HFFc6 (cell line): Measurements from ENCODE around the gene ASB10. TPM values are rescaled to one million over a fixed set of nuclear protein-coding genes. Genes with fewer than 3 reads are reported as not detected.

Experiments used
- DNase-seq: peaks from one replicate; pipeline ENCODE4 v3.0.0-alpha.2; 2018
- H3K27ac Mint-ChIP-seq: 2 replicates; pipeline ENCODE4 v1.8.0; 2020; ENCODE audit warnings: mild to moderate bottlenecking, mixed read lengths
- H3K27me3 Mint-ChIP-seq: 2 replicates; pipeline ENCODE4 v1.8.0; 2021; ENCODE audit warnings: mild to moderate bottlenecking, moderate library complexity, mixed read lengths; ENCODE audit not compliant: insufficient read depth
- H3K36me3 Mint-ChIP-seq: 2 replicates; pipeline ENCODE4 v1.8.0; 2021; ENCODE audit warnings: low read depth, mixed read lengths
- H3K4me1 Mint-ChIP-seq: 2 replicates; pipeline ENCODE4 v1.8.0; 2020; ENCODE audit warnings: low read depth, mixed read lengths
- H3K4me3 Mint-ChIP-seq: 2 replicates; pipeline ENCODE4 v1.8.0; 2020; ENCODE audit warnings: mild to moderate bottlenecking, moderate library complexity, mixed read lengths
- H3K9me3 Mint-ChIP-seq: 2 replicates; pipeline ENCODE4 v1.8.0; 2020; ENCODE audit warnings: mild to moderate bottlenecking, mixed read lengths
- total RNA-seq, 6 experiments: library from RNA; stranded (reverse); fragmentation: NEBNext Ultra II Directional; extraction: Animal tissue kit (Norgen Biotek cat#: 25700); gene quantifications; 2 replicates in 1 of 6; 3 replicates in 5 of 6; pipeline ENCODE4 v1.2.3, GENCODE V29; 2021
- TF ChIP-seq, protein P1 (sequence below): fragments of 200-600 bp; sonication (generic); IDR thresholded peaks from 2 replicates; pipeline ENCODE4 v1.5.0; 2021; ENCODE audit warnings: antibody characterized with exemption, mild to moderate bottlenecking

The ASB10 gene
- total RNA-seq, 6 experiments from 2014 or later = not detected

- H3K4me1 Mint-ChIP-seq = no peaks in the 10 kb centered on the region
- no peak overlapping the region for H3K27ac Mint-ChIP-seq
- no peaks in the 10 kb centered on the region; the same call in none of the 2 replicates for H3K27me3 Mint-ChIP-seq
- H3K36me3 Mint-ChIP-seq = no peaks in the 10 kb centered on the region
- DNase-seq = no peak
- no peaks in the 10 kb centered on the region for H3K9me3 Mint-ChIP-seq
- TF ChIP-seq, protein P1, sequence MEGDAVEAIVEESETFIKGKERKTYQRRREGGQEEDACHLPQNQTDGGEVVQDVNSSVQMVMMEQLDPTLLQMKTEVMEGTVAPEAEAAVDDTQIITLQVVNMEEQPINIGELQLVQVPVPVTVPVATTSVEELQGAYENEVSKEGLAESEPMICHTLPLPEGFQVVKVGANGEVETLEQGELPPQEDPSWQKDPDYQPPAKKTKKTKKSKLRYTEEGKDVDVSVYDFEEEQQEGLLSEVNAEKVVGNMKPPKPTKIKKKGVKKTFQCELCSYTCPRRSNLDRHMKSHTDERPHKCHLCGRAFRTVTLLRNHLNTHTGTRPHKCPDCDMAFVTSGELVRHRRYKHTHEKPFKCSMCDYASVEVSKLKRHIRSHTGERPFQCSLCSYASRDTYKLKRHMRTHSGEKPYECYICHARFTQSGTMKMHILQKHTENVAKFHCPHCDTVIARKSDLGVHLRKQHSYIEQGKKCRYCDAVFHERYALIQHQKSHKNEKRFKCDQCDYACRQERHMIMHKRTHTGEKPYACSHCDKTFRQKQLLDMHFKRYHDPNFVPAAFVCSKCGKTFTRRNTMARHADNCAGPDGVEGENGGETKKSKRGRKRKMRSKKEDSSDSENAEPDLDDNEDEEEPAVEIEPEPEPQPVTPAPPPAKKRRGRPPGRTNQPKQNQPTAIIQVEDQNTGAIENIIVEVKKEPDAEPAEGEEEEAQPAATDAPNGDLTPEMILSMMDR = no peak
- no peak overlapping the region for H3K4me3 Mint-ChIP-seq
Observed at GRCh38 chr7:151133986-151134742, 52.9 kb downstream of the ASB10 start.

- Mint-ChIP-seq H3K36me3 (no peaks in the 10 kb centered on the region), H3K4me1 (no peaks in the 10 kb centered on the region), H3K27me3 (no peaks in the 10 kb centered on the region; the same call in none of the 2 replicates), H3K9me3 (no peaks in the 10 kb centered on the region), H3K27ac (no peak overlapping the region), H3K4me3 (no peak overlapping the region)
- DNase-seq = no peak
- TF ChIP-seq, protein P1 = no peak
Observed at GRCh38 chr7:151133266-151133985, 53.6 kb downstream of the ASB10 start.

DNA sequence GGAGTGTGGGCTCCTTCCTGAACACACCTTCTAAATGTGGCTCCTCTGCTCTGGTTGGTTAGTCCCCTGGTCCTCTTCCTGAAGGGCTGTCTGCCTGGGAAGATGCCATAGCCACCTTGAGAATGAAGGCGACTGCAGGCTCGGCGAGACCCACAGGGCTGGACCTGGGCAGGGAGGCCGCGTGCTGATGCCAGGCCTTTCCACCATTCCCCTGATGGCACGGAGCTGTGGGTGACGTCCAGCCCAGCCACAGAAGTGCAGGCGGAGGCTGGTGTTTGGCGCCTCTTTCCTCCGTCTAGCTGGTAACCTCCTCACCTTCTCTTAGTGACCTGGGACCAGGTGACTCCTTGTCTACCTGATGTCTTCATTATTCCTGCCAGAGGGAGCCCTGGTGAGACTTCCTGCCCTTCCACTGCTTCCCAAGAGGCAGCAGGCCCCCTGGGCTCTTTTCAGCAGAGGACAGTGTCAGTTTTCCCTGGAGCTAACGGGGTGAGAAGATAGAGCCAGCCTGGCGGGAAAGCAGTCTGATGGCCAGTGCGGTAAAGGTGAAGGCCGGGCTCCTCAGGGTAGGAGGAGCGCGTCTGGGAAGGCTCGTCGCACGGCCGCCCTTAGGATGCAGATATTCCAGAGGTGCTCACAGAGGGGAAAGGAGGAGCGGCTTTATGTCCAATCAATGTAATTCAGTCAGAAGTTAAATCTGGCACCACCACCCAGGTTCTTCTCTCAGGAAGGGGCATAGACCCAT, 54.4 kb downstream of the ASB10 start:
- H3K4me3 Mint-ChIP-seq = no peak overlapping the region
- no peak for DNase-seq
- H3K9me3 Mint-ChIP-seq = no peaks in the 10 kb centered on the region
- TF ChIP-seq, protein P1 = no peak
- H3K27me3 Mint-ChIP-seq = no peaks in the 10 kb centered on the region; the same call in none of the 2 replicates
- no peak overlapping the region for H3K27ac Mint-ChIP-seq
- no peaks in the 10 kb centered on the region for H3K36me3 Mint-ChIP-seq
- H3K4me1 Mint-ChIP-seq = no peaks in the 10 kb centered on the region

DNA sequence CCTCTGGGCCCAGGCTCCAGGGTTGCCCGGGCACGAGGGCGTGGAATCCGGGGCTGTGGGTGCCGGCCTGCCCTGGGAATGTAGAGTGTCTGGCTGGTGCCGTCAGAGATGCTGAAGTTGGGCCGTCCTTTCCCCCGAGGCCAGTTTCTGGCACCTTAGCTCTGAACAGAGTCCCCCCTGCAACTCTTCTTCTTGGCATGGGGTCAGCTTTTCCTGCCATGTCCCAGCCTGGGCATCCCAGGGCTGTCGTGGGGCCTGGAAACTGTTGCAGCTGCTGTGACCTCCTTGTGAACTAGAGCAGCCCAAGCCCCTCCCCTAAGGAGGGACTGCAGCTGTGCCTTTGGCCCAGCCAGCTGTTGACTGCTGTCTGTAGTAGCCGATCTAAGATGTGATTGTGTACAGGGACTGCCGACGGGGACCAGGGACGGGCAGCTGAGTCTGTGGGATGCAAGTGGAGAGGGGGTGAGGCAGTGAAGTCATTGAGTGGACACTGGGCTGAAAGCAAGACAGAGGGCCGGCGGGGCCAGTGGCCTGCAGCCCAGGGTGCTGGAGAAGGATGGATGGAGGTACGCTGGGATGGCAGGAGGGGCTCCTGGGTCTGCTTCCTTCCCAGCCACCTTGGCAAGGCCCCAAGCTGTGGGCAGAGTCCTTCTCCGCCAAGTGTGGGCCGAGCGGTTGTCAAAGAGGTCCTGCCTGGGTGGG, 55.3 kb downstream of the ASB10 start:
- TF ChIP-seq, protein P1 = no peak
- H3K4me3 Mint-ChIP-seq = no peak overlapping the region; the same call in 1 of the 2 replicates
- no peaks in the 10 kb centered on the region for H3K9me3 Mint-ChIP-seq
- H3K27ac Mint-ChIP-seq = no peak overlapping the region
- DNase-seq = no peak
- H3K4me1 Mint-ChIP-seq = no peaks in the 10 kb centered on the region
- peaks cover 1% of the 10 kb centered on the region for H3K27me3 Mint-ChIP-seq
- no peaks in the 10 kb centered on the region for H3K36me3 Mint-ChIP-seq

GRCh38 chr7:151131224-151131591, 55.8 kb downstream of the ASB10 start:
- no peaks in the 10 kb centered on the region for H3K4me1 Mint-ChIP-seq
- DNase-seq = no peak
- H3K36me3 Mint-ChIP-seq = no peaks in the 10 kb centered on the region
- H3K27me3 Mint-ChIP-seq = peaks cover 1% of the 10 kb centered on the region
- no peak overlapping the region for H3K27ac Mint-ChIP-seq
- no peaks in the 10 kb centered on the region for H3K9me3 Mint-ChIP-seq
- H3K4me3 Mint-ChIP-seq = no peak overlapping the region
- TF ChIP-seq, protein P1 = no peak
